Stomach smooth muscle (tissue), 2 donors: Measurements from ENCODE around the gene SMC3.
"Not testable (repeated sequence)": the region's sequence is repeated elsewhere in the genome, so short reads cannot be mapped to it uniquely, and the experiment has no call there.

Experiments used
- H3K27ac ChIP-seq: one replicate; pipeline ENCODE4 v1.7.0; 2013; ENCODE audit warnings: mild to moderate bottlenecking, low read length, inconsistent platforms
- H3K27me3 ChIP-seq, 2 donors: one replicate each; pipeline ENCODE4 v1.7.0; 2013; ENCODE audit warnings: low read length in 2 of 2; ENCODE audit not compliant: insufficient read depth in 2 of 2, control insufficient read depth in 1 of 2
- H3K36me3 ChIP-seq, 2 donors: one replicate each; pipeline ENCODE4 v1.7.0; 2013; ENCODE audit warnings: low read length in 2 of 2; ENCODE audit not compliant: control insufficient read depth in 2 of 2, insufficient read depth in 2 of 2
- H3K4me1 ChIP-seq: one replicate; pipeline ENCODE4 v1.7.0; 2013; ENCODE audit warnings: low read length; ENCODE audit not compliant: control insufficient read depth, insufficient read depth
- H3K4me3 ChIP-seq, 2 donors: one replicate each; pipeline ENCODE4 v1.7.0; 2013; ENCODE audit warnings: low read length in 2 of 2
- H3K9ac ChIP-seq, 2 donors: one replicate each; pipeline ENCODE4 v1.7.0; 2013; ENCODE audit warnings: low read length in 2 of 2, mild to moderate bottlenecking in 1 of 2
- H3K9me3 ChIP-seq, 2 donors: one replicate each; pipeline ENCODE4 v1.7.0; 2013; ENCODE audit warnings: low read length in 2 of 2; ENCODE audit not compliant: control insufficient read depth in 2 of 2
- donor health status: healthy.
- donor health status: Pancreatic carcinoma.

The SMC3 gene

GRCh38 chr10:110638319-110638718, 70.8 kb downstream of the SMC3 start:
- Histone ChIP-seq H3K27me3 (peaks cover 5 to 14% of the 10 kb centered on the region in 2 donors), H3K9me3 (no peaks in the 10 kb centered on the region), H3K36me3 (no peaks in the 10 kb centered on the region), H3K9ac (no peak overlapping the region), H3K27ac (peak overlapping the region; percentile 56), H3K4me3 (no peak overlapping the region), H3K4me1 (peaks cover 18% of the 10 kb centered on the region)

GRCh38 chr10:110639046-110639445, 71.6 kb downstream of the SMC3 start:
- not testable (repeated sequence) for H3K36me3 ChIP-seq, H3K9ac ChIP-seq, H3K9me3 ChIP-seq, H3K4me3 ChIP-seq, H3K27ac ChIP-seq
- Histone ChIP-seq H3K4me1 (peaks cover 26% of the 10 kb centered on the region), H3K27me3 (peaks cover 8 to 21% of the 10 kb centered on the region in 2 donors)

GRCh38 chr10:110639858-110640257, 72.4 kb downstream of the SMC3 start:
- Histone ChIP-seq H3K27me3 (peaks cover 12 to 29% of the 10 kb centered on the region in 2 donors), H3K4me1 (peaks cover 28% of the 10 kb centered on the region)
- H3K4me3 ChIP-seq, H3K9ac ChIP-seq, H3K36me3 ChIP-seq, H3K9me3 ChIP-seq, H3K27ac ChIP-seq: not testable (repeated sequence)

GRCh38 chr10:110641256-110641655, 73.8 kb downstream of the SMC3 start:
- Histone ChIP-seq H3K4me1 (peaks cover 26% of the 10 kb centered on the region), H3K27me3 (peaks cover 17 to 40% of the 10 kb centered on the region in 2 donors), H3K36me3 (no peaks in the 10 kb centered on the region), H3K9ac (no peak overlapping the region), H3K4me3 (no peak overlapping the region), H3K9me3 (no peaks in the 10 kb centered on the region), H3K27ac (no peak overlapping the region)

GRCh38 chr10:110642204-110643034, 74.9 kb downstream of the SMC3 start:
- Histone ChIP-seq H3K9ac (no peak overlapping the region), H3K36me3 (no peaks in the 10 kb centered on the region), H3K4me3 (no peak overlapping the region), H3K9me3 (no peaks in the 10 kb centered on the region), H3K27ac (no peak overlapping the region), H3K27me3 (peaks cover 22 to 45% of the 10 kb centered on the region in 2 donors), H3K4me1 (peaks cover 15% of the 10 kb centered on the region)

GRCh38 chr10:110643035-110643652, 75.6 kb downstream of the SMC3 start:
- no peak overlapping the region for H3K9ac ChIP-seq
- H3K27me3 ChIP-seq = peaks cover 22 to 47% of the 10 kb centered on the region in 2 donors
- H3K4me3 ChIP-seq = peak overlapping the region; percentile 22 to 73
- H3K9me3 ChIP-seq = no peaks in the 10 kb centered on the region
- H3K27ac ChIP-seq = peak overlapping the region; percentile 31
- peaks cover 13% of the 10 kb centered on the region for H3K4me1 ChIP-seq
- H3K36me3 ChIP-seq = no peaks in the 10 kb centered on the region

- H3K27ac ChIP-seq = peak within 1 kb of the TSS; percentile 31
- H3K9me3 ChIP-seq = no peaks in the 10 kb centered on the region
- no peaks in the 10 kb centered on the region for H3K36me3 ChIP-seq
- peaks cover 22 to 54% of the 10 kb centered on the region in 2 donors for H3K27me3 ChIP-seq
- H3K4me3 ChIP-seq = peak within 1 kb of the TSS; percentile 50 to 73
- peaks cover 13% of the 10 kb centered on the region for H3K4me1 ChIP-seq
- H3K9ac ChIP-seq = no peak within 1 kb of the TSS
Observed at GRCh38 chr10:110643653-110644597, 76.4 kb downstream of the SMC3 start, which contains the start of gene RBM20. Gene RBM20, plus strand, starts transcription at chr10:110644336. Its CDS starts 119 bp downstream, at chr10:110644455.

GRCh38 chr10:110644598-110645462, 77.3 kb downstream of the SMC3 start:
- Histone ChIP-seq H3K27me3 (peaks cover 25 to 54% of the 10 kb centered on the region in 2 donors), H3K9me3 (no peaks in the 10 kb centered on the region), H3K36me3 (no peaks in the 10 kb centered on the region), H3K4me3 (peak overlapping the region in 1 of 2 donors; percentile 73), H3K4me1 (peaks cover 13% of the 10 kb centered on the region), H3K27ac (peak overlapping the region; percentile 31), H3K9ac (no peak overlapping the region)

GRCh38 chr10:110646417-110647135, 79.1 kb downstream of the SMC3 start:
- H3K4me1 ChIP-seq = peaks cover 13% of the 10 kb centered on the region
- no peak overlapping the region for H3K9ac ChIP-seq
- H3K27ac ChIP-seq = no peak overlapping the region
- H3K36me3 ChIP-seq = no peaks in the 10 kb centered on the region
- H3K9me3 ChIP-seq = no peaks in the 10 kb centered on the region
- no peak overlapping the region for H3K4me3 ChIP-seq
- H3K27me3 ChIP-seq = peaks cover 27 to 57% of the 10 kb centered on the region in 2 donors
